Astrocyte (in vitro differentiated cells and primary cell): ENCODE measurements around the gene SNRNP70. TPM values are rescaled to one million over a fixed set of nuclear protein-coding genes. Genes with fewer than 3 reads are reported as not detected.
A peak's percentile ranks its signal among the peaks of the same experiment; 100 is the strongest.
"Not testable (repeated sequence)": the region's sequence is repeated elsewhere in the genome, so short reads cannot be mapped to it uniquely, and the experiment has no call there.

ENCODE experiments used
- DNase-seq: peaks from one replicate; pipeline ENCODE4 v3.0.0-alpha.2; 2010; ENCODE audit warnings: low read depth
- FAIRE-seq: peaks from 2 replicates; lab custom pipeline; 2011; peaks lifted over from hg19 to GRCh38; lab: Jason Lieb, UNC
- H2AFZ ChIP-seq: 2 replicates; pipeline ENCODE4 v1.6.0; 2012; ENCODE audit warnings: low read depth, low read length, inconsistent platforms
- H3K27ac ChIP-seq: 2 replicates; pipeline ENCODE4 v1.5.1; 2011; ENCODE audit warnings: low read depth, low read length, inconsistent platforms
- H3K27me3 ChIP-seq: 2 replicates; pipeline ENCODE4 v1.6.0; 2011; ENCODE audit warnings: low read length, inconsistent platforms; ENCODE audit not compliant: insufficient read depth
- H3K36me3 ChIP-seq: 2 replicates; pipeline ENCODE4 v1.5.1; 2011; ENCODE audit warnings: low read length, inconsistent platforms; ENCODE audit not compliant: insufficient read depth
- H3K4me1 ChIP-seq: 2 replicates; pipeline ENCODE4 v1.5.1; 2011; ENCODE audit warnings: low read length, inconsistent platforms; ENCODE audit not compliant: insufficient read depth
- H3K4me2 ChIP-seq: 2 replicates; pipeline ENCODE4 v1.6.0; 2012; ENCODE audit warnings: low read length, inconsistent platforms
- H3K4me3 ChIP-seq: 2 replicates; pipeline ENCODE4 v1.5.1; 2011; ENCODE audit warnings: low read depth, mild to moderate bottlenecking, low read length, inconsistent platforms; ENCODE audit not compliant: insufficient read depth
- H3K79me2 ChIP-seq: 2 replicates; pipeline ENCODE4 v1.6.0; 2012; ENCODE audit warnings: mild to moderate bottlenecking, low read length, inconsistent platforms; ENCODE audit not compliant: insufficient read depth
- H3K9ac ChIP-seq: 2 replicates; pipeline ENCODE4 v1.6.0; 2012; ENCODE audit warnings: mild to moderate bottlenecking, low read length, inconsistent platforms
- H3K9me3 ChIP-seq: 2 replicates; pipeline ENCODE4 v1.5.1; 2012; ENCODE audit warnings: low read depth, mild to moderate bottlenecking, low read length, inconsistent platforms; ENCODE audit not compliant: insufficient read depth
- H4K20me1 ChIP-seq: 2 replicates; pipeline ENCODE4 v1.6.0; 2012; ENCODE audit warnings: low read length, inconsistent platforms; ENCODE audit not compliant: insufficient read depth
- H3K27ac Mint-ChIP-seq: one replicate; pipeline ENCODE4 v1.8.0; 2021; ENCODE audit warnings: mild to moderate bottlenecking, mixed read lengths; ENCODE audit not compliant: unreplicated experiment
- H3K27me3 Mint-ChIP-seq: one replicate; pipeline ENCODE4 v1.8.0; 2021; ENCODE audit warnings: low read depth, mixed read lengths; ENCODE audit not compliant: unreplicated experiment
- H3K36me3 Mint-ChIP-seq: one replicate; pipeline ENCODE4 v1.8.0; 2021; ENCODE audit warnings: low read depth, mixed read lengths; ENCODE audit not compliant: unreplicated experiment
- H3K4me1 Mint-ChIP-seq: one replicate; pipeline ENCODE4 v1.8.0; 2021; ENCODE audit warnings: low read depth, mixed read lengths; ENCODE audit not compliant: unreplicated experiment
- H3K4me3 Mint-ChIP-seq: one replicate; pipeline ENCODE4 v1.8.0; 2021; ENCODE audit warnings: mild to moderate bottlenecking, moderate library complexity, mixed read lengths; ENCODE audit not compliant: unreplicated experiment
- H3K9me3 Mint-ChIP-seq: one replicate; pipeline ENCODE4 v1.8.0; 2021; ENCODE audit warnings: mild to moderate bottlenecking, mixed read lengths; ENCODE audit not compliant: unreplicated experiment
- CTCF ChIP-seq: IDR thresholded peaks from 2 replicates; pipeline ENCODE4 v1.5.1; 2011; ENCODE audit warnings: low read depth, mild to moderate bottlenecking, inconsistent platforms, low read length, moderate library complexity; ENCODE audit not compliant: insufficient read depth
- EZH2 ChIP-seq: IDR thresholded peaks from 2 replicates; pipeline ENCODE4 v1.6.1; 2012; ENCODE audit warnings: mild to moderate bottlenecking, low read length, inconsistent platforms; ENCODE audit not compliant: insufficient read depth
- total RNA-seq: library from RNA; stranded (reverse); gene quantifications from 2 replicates; pipeline ENCODE4 v1.2.1, GENCODE V29; 2021

SNRNP70 gene
- total RNA-seq, 1 donor from 2014 or later = 177 TPM

- Mint-ChIP-seq H3K4me1 (peaks cover 7% of the 10 kb centered on the region), H3K27me3 (peaks cover 20% of the 10 kb centered on the region), H3K27ac (peak within 1 kb of the TSS; percentile 77), H3K4me3 (peak within 1 kb of the TSS; percentile 87), H3K36me3 (peaks cover 7% of the 10 kb centered on the region), H3K9me3 (no peaks in the 10 kb centered on the region)
- Histone ChIP-seq H3K9ac (peak within 1 kb of the TSS; percentile 83), H2AFZ (peak within 1 kb of the TSS; percentile 87), H3K4me1 (peaks cover 12% of the 10 kb centered on the region), H3K79me2 (no peaks in the 10 kb centered on the region), H3K27ac (peak within 1 kb of the TSS; percentile 77), H3K36me3 (no peaks in the 10 kb centered on the region), H4K20me1 (peaks cover 21% of the 10 kb centered on the region), H3K9me3 (no peaks in the 10 kb centered on the region), H3K4me2 (peak within 1 kb of the TSS; percentile 94), H3K4me3 (peak within 1 kb of the TSS; percentile 72), H3K27me3 (peaks cover 9% of the 10 kb centered on the region)
- TF ChIP-seq CTCF = no peak
- TF ChIP-seq EZH2 = no peak
- DNase-seq (peak; percentile 25), FAIRE-seq (no peak)
Observed at GRCh38 chr19:49119411-49120324, 34.4 kb downstream of the SNRNP70 start, which contains the start of gene PPFIA3. TSS of gene PPFIA3 (plus strand) at chr19:49119544. CDS start at chr19:49127874, 8,330 bp downstream.

- peak overlapping the region; percentile 27 for H3K27ac Mint-ChIP-seq
- TF ChIP-seq CTCF = no peak
- no peak for TF ChIP-seq EZH2
- Histone ChIP-seq H4K20me1 (peaks cover 17% of the 10 kb centered on the region), H2AFZ (no peak overlapping the region), H3K4me2 (peak overlapping the region; percentile 94), H3K4me3 (no peak overlapping the region), H3K9ac (no peak overlapping the region), H3K27ac (no peak overlapping the region), H3K27me3 (peaks cover 9% of the 10 kb centered on the region), H3K79me2 (no peaks in the 10 kb centered on the region), H3K4me1 (peaks cover 12% of the 10 kb centered on the region), H3K9me3 (no peaks in the 10 kb centered on the region), H3K36me3 (no peaks in the 10 kb centered on the region)
- no peaks in the 10 kb centered on the region for H3K9me3 Mint-ChIP-seq
- FAIRE-seq = no peak
- peaks cover 7% of the 10 kb centered on the region for H3K36me3 Mint-ChIP-seq
- peak overlapping the region; percentile 51 for H3K4me3 Mint-ChIP-seq
- H3K4me1 Mint-ChIP-seq = peaks cover 7% of the 10 kb centered on the region
- DNase-seq = no peak
- peaks cover 20% of the 10 kb centered on the region for H3K27me3 Mint-ChIP-seq
Observed at GRCh38 chr19:49120325-49120683, 35.1 kb downstream of the SNRNP70 start.

- H3K4me1 Mint-ChIP-seq = peaks cover 7% of the 10 kb centered on the region
- H3K4me1 ChIP-seq = peaks cover 12% of the 10 kb centered on the region
- no peak overlapping the region for H3K4me3 ChIP-seq
- no peak overlapping the region for H2AFZ ChIP-seq
- peak overlapping the region; percentile 27 for H3K27ac Mint-ChIP-seq
- DNase-seq (no peak), FAIRE-seq (no peak)
- H3K27ac ChIP-seq = no peak overlapping the region
- H3K36me3 ChIP-seq = no peaks in the 10 kb centered on the region
- TF ChIP-seq EZH2 (no peak), CTCF (no peak)
- no peaks in the 10 kb centered on the region for H3K79me2 ChIP-seq
- H4K20me1 ChIP-seq = peaks cover 15% of the 10 kb centered on the region
- peaks cover 7% of the 10 kb centered on the region for H3K36me3 Mint-ChIP-seq
- H3K4me2 ChIP-seq = no peak overlapping the region
- H3K9ac ChIP-seq = no peak overlapping the region
- H3K9me3 ChIP-seq = no peaks in the 10 kb centered on the region
- no peaks in the 10 kb centered on the region for H3K9me3 Mint-ChIP-seq
- peaks cover 20% of the 10 kb centered on the region for H3K27me3 Mint-ChIP-seq
- peaks cover 9% of the 10 kb centered on the region for H3K27me3 ChIP-seq
- peak overlapping the region; percentile 51 for H3K4me3 Mint-ChIP-seq
Observed at GRCh38 chr19:49120868-49121267, 35.6 kb downstream of the SNRNP70 start.

GRCh38 chr19:49121841-49122240 lies 36.6 kb downstream of the SNRNP70 start:
- H3K4me1 Mint-ChIP-seq, H3K9me3 ChIP-seq, H2AFZ ChIP-seq, H3K27ac Mint-ChIP-seq, H3K27ac ChIP-seq, FAIRE-seq, H3K4me3 ChIP-seq, H3K79me2 ChIP-seq, H3K4me3 Mint-ChIP-seq, H3K9ac ChIP-seq, H3K36me3 ChIP-seq, H3K9me3 Mint-ChIP-seq, H3K36me3 Mint-ChIP-seq, DNase-seq, H3K27me3 ChIP-seq, H3K4me2 ChIP-seq: not testable (repeated sequence)
- H3K27me3 Mint-ChIP-seq = peaks cover 20% of the 10 kb centered on the region
- Histone ChIP-seq H4K20me1 (peaks cover 15% of the 10 kb centered on the region), H3K4me1 (peaks cover 12% of the 10 kb centered on the region)
